Neuronal stem cell (in vitro differentiated cells): ENCODE data around the gene SUN5.
A peak's percentile ranks its signal among the peaks of the same experiment; 100 is the strongest.

Experiments
- DNase-seq: peaks from one replicate; pipeline ENCODE4 v3.0.0-alpha.2; 2013; ENCODE audit warnings: low spot score
- H2AFZ ChIP-seq: one replicate; pipeline ENCODE4 v1.6.1; 2013; ENCODE audit warnings: mild to moderate bottlenecking, low read length, inconsistent platforms
- H2AK5ac ChIP-seq: 2 replicates; pipeline ENCODE4 v1.6.1; 2013; ENCODE audit warnings: low read depth, mild to moderate bottlenecking, inconsistent platforms, low read length, moderate library complexity, mixed read lengths
- H2BK120ac ChIP-seq: 2 replicates; pipeline ENCODE4 v1.6.1; 2013; ENCODE audit warnings: low read depth, mild to moderate bottlenecking, inconsistent platforms, low read length, moderate library complexity, mixed read lengths
- H2BK12ac ChIP-seq: one replicate; pipeline ENCODE4 v1.6.1; 2013; ENCODE audit warnings: low read length, inconsistent platforms
- H2BK15ac ChIP-seq: 2 replicates; pipeline ENCODE4 v1.6.1; 2013; ENCODE audit warnings: mild to moderate bottlenecking, low read length, inconsistent platforms, mixed read lengths
- H2BK5ac ChIP-seq: one replicate; pipeline ENCODE4 v1.6.1; 2013; ENCODE audit warnings: inconsistent platforms, mild to moderate bottlenecking, low read length, moderate library complexity
- H3K14ac ChIP-seq: one replicate; pipeline ENCODE4 v1.6.1; 2013; ENCODE audit warnings: low read length, inconsistent platforms
- H3K18ac ChIP-seq: 2 replicates; pipeline ENCODE4 v1.6.1; 2013; ENCODE audit warnings: low read length, inconsistent platforms
- H3K23ac ChIP-seq: 2 replicates; pipeline ENCODE4 v1.6.1; 2013; ENCODE audit warnings: low read depth, mild to moderate bottlenecking, mixed read lengths, low read length, inconsistent platforms; ENCODE audit not compliant: poor library complexity
- H3K27ac ChIP-seq: replicated peaks from 3 replicates; pipeline ENCODE4 v1.5.1; 2013; ENCODE audit warnings: low read length, inconsistent platforms
- H3K27me3 ChIP-seq, 3 experiments: 2 replicates each; pipeline ENCODE4 v1.6.1; 2013; ENCODE audit warnings: low read length in 3 of 3, mild to moderate bottlenecking in 2 of 3, inconsistent platforms in 1 of 3, low read depth in 1 of 3, mixed read lengths in 1 of 3, moderate library complexity in 1 of 3; ENCODE audit not compliant: control insufficient read depth in 3 of 3, insufficient read depth in 3 of 3
- H3K36me3 ChIP-seq, 2 donors: replicated peaks in 1 of 2; 2 replicates each; pipeline ENCODE4 v1.6.1; 2013; ENCODE audit warnings: low read length in 2 of 2; ENCODE audit not compliant: control insufficient read depth in 2 of 2, insufficient read depth in 2 of 2
- H3K4ac ChIP-seq: 2 replicates; pipeline ENCODE4 v1.6.1; 2013; ENCODE audit warnings: inconsistent platforms, mild to moderate bottlenecking, low read length, moderate library complexity
- H3K4me1 ChIP-seq, 2 donors: 1 replicate in 1 of 2; 2 replicates in 1 of 2; pipeline ENCODE4 v1.6.1; 2013; ENCODE audit warnings: low read length in 2 of 2, low read depth in 1 of 2; ENCODE audit not compliant: control insufficient read depth in 2 of 2, insufficient read depth in 1 of 2
- H3K4me2 ChIP-seq: one replicate; pipeline ENCODE4 v1.6.1; 2013; ENCODE audit warnings: mild to moderate bottlenecking, low read length, inconsistent platforms; ENCODE audit not compliant: insufficient read depth, poor library complexity, severe bottlenecking
- H3K4me3 ChIP-seq, 2 donors: 2 replicates each; pipeline ENCODE4 v1.5.1; 2013; ENCODE audit warnings: low read length in 2 of 2, mild to moderate bottlenecking in 2 of 2, inconsistent platforms in 1 of 2, moderate library complexity in 1 of 2
- H3K79me1 ChIP-seq: one replicate; pipeline ENCODE4 v1.6.1; 2013; ENCODE audit warnings: low read depth, mild to moderate bottlenecking, inconsistent platforms, low read length, moderate library complexity
- H3K9ac ChIP-seq: one replicate; pipeline ENCODE4 v1.6.1; 2013; ENCODE audit warnings: mild to moderate bottlenecking, low read depth, low read length, inconsistent platforms; ENCODE audit not compliant: poor library complexity
- H3K9me3 ChIP-seq, 2 donors: replicated peaks in 1 of 2; 2 replicates each; pipeline versions ENCODE3 to v1.6.1; 2013; ENCODE audit warnings: low read length in 2 of 2, mild to moderate bottlenecking in 2 of 2, inconsistent platforms in 1 of 2, low read depth in 1 of 2, mixed read lengths in 1 of 2, moderate library complexity in 1 of 2; ENCODE audit not compliant: control insufficient read depth in 2 of 2, insufficient read depth in 1 of 2
- H4K8ac ChIP-seq: one replicate; pipeline ENCODE4 v1.6.1; 2013; ENCODE audit warnings: low read depth, mild to moderate bottlenecking, inconsistent platforms, low read length, moderate library complexity
- H4K91ac ChIP-seq: one replicate; pipeline ENCODE4 v1.6.1; 2013; ENCODE audit warnings: low read length, low read depth, mild to moderate bottlenecking, inconsistent platforms; ENCODE audit not compliant: poor library complexity
- WGBS, 2 donors: extraction: QIAGEN DNeasy Blood & Tissue Kit; methylation state at CpG; one replicate each; pipeline ENCODE4 v1.1.7; 2013; ENCODE audit warnings: missing lambda C conversion rate in 2 of 2, mixed read lengths in 1 of 2; ENCODE audit not compliant: insufficient read length in 2 of 2, insufficient replicate concordance in 1 of 2; ENCODE audit errors: extremely low coverage in 2 of 2; 5-methylcytosine and 5-hydroxymethylcytosine counted together

SUN5 gene

DNA sequence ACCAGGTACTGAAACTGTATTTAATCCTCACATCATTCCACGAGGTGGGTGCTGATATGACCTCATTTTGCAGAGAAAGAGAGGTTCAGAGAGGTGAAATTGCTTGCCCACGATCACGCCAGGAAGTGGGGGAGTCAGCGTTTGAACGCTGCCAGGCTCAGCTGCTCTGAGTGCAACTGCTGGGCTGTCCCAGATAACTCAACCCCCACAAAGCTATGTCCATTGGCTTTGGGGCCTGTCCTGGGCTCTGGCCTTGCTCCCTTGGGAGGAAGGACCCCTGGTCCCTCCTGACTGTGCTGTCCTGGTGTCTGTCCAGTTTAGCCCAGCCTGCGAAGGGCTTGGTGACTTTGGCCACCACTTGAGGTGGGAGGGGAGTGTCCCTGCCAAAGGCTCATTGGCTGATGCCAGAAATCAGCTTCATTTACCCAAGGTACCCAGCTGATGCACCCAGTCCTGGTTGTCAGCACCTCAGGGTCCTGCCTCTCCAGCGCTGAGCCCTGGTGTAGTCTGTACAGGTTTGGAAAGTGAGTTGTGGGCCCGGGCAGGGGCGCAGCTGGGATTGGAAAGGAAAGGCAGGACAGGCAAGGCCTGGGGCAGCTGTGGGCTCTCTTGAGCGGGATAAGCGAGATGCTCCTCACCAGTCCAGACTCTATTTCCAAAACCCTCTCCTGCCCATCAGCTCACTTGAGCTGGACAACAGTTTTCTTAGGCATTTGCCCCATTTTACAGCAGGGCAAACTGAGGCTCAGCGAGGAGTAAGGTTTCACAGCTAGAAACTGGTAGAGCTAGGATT, 38.5 kb downstream of the SUN5 start:
- WGBS, 2 donors = no CpG with 5 or more reads among the region's 12 CpGs
- no peak for DNase-seq
- no peak overlapping the region for H2BK5ac ChIP-seq

DNA sequence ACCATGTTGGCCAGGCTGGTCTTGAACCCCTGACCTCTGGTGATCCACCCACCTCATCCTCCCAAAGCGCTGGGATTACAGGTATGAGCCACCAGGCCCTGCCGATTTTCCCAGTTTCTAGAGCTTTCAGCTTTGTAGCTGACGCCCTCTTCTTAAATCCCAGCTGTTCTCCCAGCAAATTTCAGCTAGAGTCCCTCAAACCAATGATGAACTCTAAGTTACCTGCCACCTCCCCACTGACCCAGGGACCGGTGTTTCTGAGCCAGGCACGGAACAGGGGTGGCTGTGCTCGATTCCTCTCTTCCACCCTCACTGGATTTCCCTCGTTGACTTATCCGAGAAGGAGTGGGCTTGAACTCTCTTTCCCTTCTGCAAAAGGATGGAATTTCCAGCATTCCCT, 39.1 kb downstream of the SUN5 start:
- H3K14ac ChIP-seq = no peak overlapping the region
- no peak overlapping the region for H2BK5ac ChIP-seq
- WGBS, 2 donors = no CpG with 5 or more reads among the region's 8 CpGs

More for the DNA sequence above, 38.5 kb downstream of the SUN5 start:
- H2AK5ac ChIP-seq = peak overlapping the region; percentile 27
- no peak overlapping the region for H2BK15ac ChIP-seq
- H3K9ac ChIP-seq = no peak overlapping the region
- H3K14ac ChIP-seq = no peak overlapping the region
- no peak overlapping the region for H3K27ac ChIP-seq
- H2BK120ac ChIP-seq = no peak overlapping the region
- no peak overlapping the region for H3K4ac ChIP-seq
- H3K9me3 ChIP-seq = no peaks in the 10 kb centered on the region
- H3K23ac ChIP-seq = no peak overlapping the region
- no peaks in the 10 kb centered on the region for H3K4me1 ChIP-seq
- H3K27me3 ChIP-seq = peaks cover 0 to 6% (median 0%) of the 10 kb centered on the region in 3 experiments
- no peak overlapping the region for H3K4me3 ChIP-seq
- peak overlapping the region; percentile 25 for H3K18ac ChIP-seq
- no peaks in the 10 kb centered on the region for H3K79me1 ChIP-seq
- no peak overlapping the region for H4K91ac ChIP-seq
- no peaks in the 10 kb centered on the region for H3K36me3 ChIP-seq
- no peak overlapping the region for H2BK12ac ChIP-seq
- H4K8ac ChIP-seq = no peak overlapping the region
- H3K4me2 ChIP-seq = no peak overlapping the region
- H2AFZ ChIP-seq = no peak overlapping the region

DNA sequence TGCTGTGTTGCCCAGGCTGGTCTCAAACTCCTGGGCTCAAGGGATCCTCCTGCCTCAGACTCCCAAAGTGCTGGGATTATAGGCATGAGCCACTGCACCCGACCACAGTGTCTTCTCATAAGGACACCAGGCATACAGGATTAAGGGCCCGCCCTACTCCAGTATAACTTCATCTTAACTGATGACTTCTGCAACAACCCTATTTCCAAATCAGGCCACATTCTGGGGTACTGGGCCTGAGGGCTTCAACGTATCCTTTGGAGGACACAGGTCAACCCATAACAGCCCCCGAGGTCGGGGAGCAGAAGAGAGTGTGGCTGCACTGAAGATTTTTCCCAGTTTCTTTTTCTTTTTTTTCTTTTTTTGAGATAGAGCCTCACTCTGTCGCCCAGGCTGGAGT, 39.7 kb downstream of the SUN5 start:
- Histone ChIP-seq H2AFZ (no peak overlapping the region), H3K4me2 (no peak overlapping the region), H3K27me3 (peaks cover 0 to 6% (median 0%) of the 10 kb centered on the region in 3 experiments), H3K14ac (no peak overlapping the region), H4K91ac (no peak overlapping the region), H2BK15ac (no peak overlapping the region), H3K23ac (no peak overlapping the region), H3K9me3 (no peaks in the 10 kb centered on the region), H3K9ac (no peak overlapping the region), H3K36me3 (no peaks in the 10 kb centered on the region), H3K4me1 (no peaks in the 10 kb centered on the region), H2BK5ac (no peak overlapping the region), H4K8ac (no peak overlapping the region), H3K4me3 (no peak overlapping the region), H2AK5ac (no peak overlapping the region), H3K27ac (no peak overlapping the region), H3K79me1 (no peaks in the 10 kb centered on the region), H3K4ac (no peak overlapping the region), H3K18ac (no peak overlapping the region), H2BK12ac (no peak overlapping the region), H2BK120ac (no peak overlapping the region)
- no CpG with 5 or more reads among the region's 6 CpGs for WGBS, 2 donors
- no peak for DNase-seq

More for the DNA sequence above, 39.1 kb downstream of the SUN5 start:
- H3K9ac ChIP-seq = no peak overlapping the region
- no peak overlapping the region for H2BK12ac ChIP-seq
- H3K18ac ChIP-seq = no peak overlapping the region
- H3K4me1 ChIP-seq = no peaks in the 10 kb centered on the region
- H3K79me1 ChIP-seq = no peaks in the 10 kb centered on the region
- H3K36me3 ChIP-seq = no peaks in the 10 kb centered on the region
- no peak overlapping the region for H3K4me3 ChIP-seq
- no peak overlapping the region for H4K8ac ChIP-seq
- H2AFZ ChIP-seq = no peak overlapping the region
- no peak overlapping the region for H3K4ac ChIP-seq
- no peak for DNase-seq
- H3K23ac ChIP-seq = no peak overlapping the region
- H3K4me2 ChIP-seq = no peak overlapping the region
- H3K27me3 ChIP-seq = peaks cover 0 to 6% (median 0%) of the 10 kb centered on the region in 3 experiments
- H3K27ac ChIP-seq = no peak overlapping the region
- H4K91ac ChIP-seq = no peak overlapping the region
- H2AK5ac ChIP-seq = no peak overlapping the region
- no peak overlapping the region for H2BK120ac ChIP-seq
- no peak overlapping the region for H2BK15ac ChIP-seq
- no peaks in the 10 kb centered on the region for H3K9me3 ChIP-seq

DNA sequence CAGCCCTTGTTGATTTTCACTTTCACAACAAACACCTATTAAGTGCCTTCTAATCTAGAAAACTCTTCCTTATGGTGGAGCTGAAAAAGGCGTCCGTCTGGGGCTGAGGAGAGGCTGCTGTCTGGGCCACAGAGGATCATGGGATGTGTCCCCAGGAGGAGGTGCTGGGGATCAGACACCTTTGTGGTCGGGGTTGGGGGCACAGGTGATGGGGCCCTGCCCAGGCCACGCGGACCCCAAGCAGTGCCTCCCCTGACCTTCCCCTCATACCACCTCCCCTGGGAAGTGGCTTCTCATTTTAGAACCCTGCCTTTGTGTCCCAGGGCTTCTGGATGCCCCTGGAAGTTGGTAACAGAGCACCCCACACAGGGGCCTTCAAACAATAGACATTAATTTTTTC, 41.1 kb downstream of the SUN5 start:
- H2BK5ac ChIP-seq = no peak overlapping the region
- H3K79me1 ChIP-seq = no peaks in the 10 kb centered on the region
- no peak for DNase-seq
- no peak overlapping the region for H3K14ac ChIP-seq
- H2BK120ac ChIP-seq = no peak overlapping the region
- no peaks in the 10 kb centered on the region for H3K36me3 ChIP-seq
- no peak overlapping the region for H4K91ac ChIP-seq
- H2AK5ac ChIP-seq = peak overlapping the region; percentile 13
- H3K4ac ChIP-seq = no peak overlapping the region
- H2BK12ac ChIP-seq = no peak overlapping the region
- H3K18ac ChIP-seq = no peak overlapping the region
- H3K4me2 ChIP-seq = no peak overlapping the region
- H3K4me1 ChIP-seq = no peaks in the 10 kb centered on the region
- H3K27me3 ChIP-seq = peaks cover 0 to 6% (median 0%) of the 10 kb centered on the region in 3 experiments
- H3K9ac ChIP-seq = no peak overlapping the region
- no peaks in the 10 kb centered on the region for H3K9me3 ChIP-seq
- no peak overlapping the region for H2BK15ac ChIP-seq
- no peak overlapping the region for H3K27ac ChIP-seq
- WGBS, 2 donors = no CpG with 5 or more reads among the region's 5 CpGs
- H3K4me3 ChIP-seq = no peak overlapping the region
- H3K23ac ChIP-seq = no peak overlapping the region
- no peak overlapping the region for H4K8ac ChIP-seq
- H2AFZ ChIP-seq = no peak overlapping the region
